Caco-2 (cell line): ENCODE measurements around the gene PODXL2. TPM values are rescaled to one million over a fixed set of nuclear protein-coding genes. Genes with fewer than 3 reads are reported as not detected.

ENCODE experiments used
- BruUV-seq: library from RNA; stranded (reverse); fragments of 400-500 nt; replicated peaks from 2 replicates; lab custom pipeline; 2021; lab: Mats Ljungman, UMichigan
- CTCF ChIA-PET: fragments of 300-600 bp; sonication (Branson Sonifier 250); formaldehyde crosslinking; loops from one replicate; lab custom pipeline; 2022; ENCODE audit warnings: antibody characterized with exemption; lab: Charles Lee
- POLR2A ChIA-PET: fragments of 300-600 bp; sonication (Branson Sonifier 250); formaldehyde crosslinking; loops from one replicate; lab custom pipeline; 2022; ENCODE audit warnings: antibody characterized with exemption; lab: Charles Lee
- DNase-seq, 2 experiments: peaks; one replicate each; pipeline versions ENCODE4 v3.0.0 to v3.0.0-alpha.2; 2020 to 2022
- H3K27me3 ChIP-seq: replicated peaks from 2 replicates; pipeline ENCODE4 v1.6.0; 2011; ENCODE audit warnings: low read length; ENCODE audit not compliant: control insufficient read depth, insufficient read depth
- H3K36me3 ChIP-seq: 2 replicates; pipeline ENCODE4 v1.5.1; 2011; ENCODE audit warnings: low read length; ENCODE audit not compliant: control insufficient read depth, insufficient read depth
- H3K4me1 ChIP-seq: fragments of 250-450 bp; sonication (Bioruptor Pico); 2 replicates; pipeline ENCODE4 v1.5.1; 2020; ENCODE audit warnings: mild to moderate bottlenecking
- H3K4me3 ChIP-seq: 2 replicates; pipeline ENCODE4 v1.5.1; 2011; ENCODE audit warnings: low read depth, mild to moderate bottlenecking, control low read depth, low read length
- H3K9me3 ChIP-seq: fragments of 250-450 bp; sonication (Bioruptor Pico); 2 replicates; pipeline ENCODE4 v1.5.1; 2020; ENCODE audit warnings: mild to moderate bottlenecking, moderate library complexity
- H3K27ac Mint-ChIP-seq: one replicate; pipeline ENCODE4 v1.8.0; 2022; ENCODE audit warnings: mixed read lengths; ENCODE audit not compliant: unreplicated experiment
- H3K27me3 Mint-ChIP-seq: one replicate; pipeline ENCODE4 v1.8.0; 2022; ENCODE audit warnings: mixed read lengths; ENCODE audit not compliant: insufficient read depth, unreplicated experiment
- H3K36me3 Mint-ChIP-seq: one replicate; pipeline ENCODE4 v1.8.0; 2022; ENCODE audit warnings: mild to moderate bottlenecking, mixed read lengths; ENCODE audit not compliant: insufficient read depth, unreplicated experiment
- H3K4me1 Mint-ChIP-seq: one replicate; pipeline ENCODE4 v1.8.0; 2022; ENCODE audit warnings: low read depth, mixed read lengths; ENCODE audit not compliant: unreplicated experiment
- H3K4me3 Mint-ChIP-seq: one replicate; pipeline ENCODE4 v1.8.0; 2022; ENCODE audit warnings: mild to moderate bottlenecking, moderate library complexity, mixed read lengths; ENCODE audit not compliant: unreplicated experiment
- H3K9me3 Mint-ChIP-seq: one replicate; pipeline ENCODE4 v1.8.0; 2022; ENCODE audit warnings: mixed read lengths; ENCODE audit not compliant: unreplicated experiment
- CTCF ChIP-seq, 2 experiments: fragments of 200-600 bp in 1 of 2; IDR thresholded peaks; 1 replicate in 1 of 2; 2 replicates in 1 of 2; pipeline versions ENCODE4 v1.5.1 to v1.8.0; 2011 to 2022; ENCODE audit warnings: antibody characterized with exemption in 1 of 2, control low read depth in 1 of 2, inconsistent platforms in 1 of 2, low read depth in 1 of 2, low read length in 1 of 2, mild to moderate bottlenecking in 1 of 2, moderate library complexity in 1 of 2; ENCODE audit not compliant: insufficient read depth in 1 of 2, severe bottlenecking in 1 of 2, unreplicated experiment in 1 of 2
- intact Hi-C: fragments of 100-400 bp; cut with micrococcal nuclease; formaldehyde crosslinking; loops from one replicate; pipeline ENCODE4 v1.10.0; 2022; ENCODE audit not compliant: unreplicated experiment
- total RNA-seq: library from RNA; stranded (reverse); gene quantifications from 2 replicates; pipeline ENCODE4 v1.2.3, GENCODE V29; 2022

Gene PODXL2
- total RNA-seq, 1 experiment from 2014 or later = 39.1 TPM

DNA sequence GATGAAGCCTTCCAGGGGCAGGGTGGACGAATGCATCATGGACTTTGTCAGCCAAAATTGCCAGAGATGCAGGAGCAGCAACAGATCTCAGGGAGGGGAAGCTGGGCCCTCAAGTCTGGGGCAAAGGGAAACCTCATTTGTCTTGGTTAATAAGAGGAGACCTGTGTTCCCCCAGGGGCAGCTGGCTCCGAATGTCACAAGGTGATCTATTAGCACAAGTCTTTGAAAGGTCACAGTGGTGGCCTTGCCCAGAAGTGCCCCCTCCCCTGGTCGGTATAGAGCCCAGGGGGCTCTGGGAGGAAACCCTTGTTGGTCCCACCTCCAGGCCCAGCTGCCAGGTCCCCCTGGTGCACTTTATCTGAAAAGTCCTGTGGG lies 89.9 kb downstream of the PODXL2 start:
- no TSS peak for BruUV-seq
- Histone ChIP-seq H3K27me3 (no peaks in the 10 kb centered on the region), H3K4me1 (no peaks in the 10 kb centered on the region), H3K36me3 (no peaks in the 10 kb centered on the region), H3K9me3 (no peaks in the 10 kb centered on the region), H3K4me3 (no peak overlapping the region)
- no peak overlapping the region for H3K27ac Mint-ChIP-seq
- no peak for DNase-seq
- ChIA-PET CTCF (no interaction called here), POLR2A (no interaction called here)
- no peaks in the 10 kb centered on the region for H3K36me3 Mint-ChIP-seq
- H3K4me1 Mint-ChIP-seq = no peaks in the 10 kb centered on the region
- H3K9me3 Mint-ChIP-seq = no peaks in the 10 kb centered on the region
- no peak overlapping the region for H3K4me3 Mint-ChIP-seq
- TF ChIP-seq CTCF (IDR thresholded peaks at IDR 0.05; ENCODE audit: insufficient read depth in 1 of 2, low read depth in 1 of 2, low read length in 1 of 2, severe bottlenecking in 1 of 2, unreplicated experiment in 1 of 2) = no peak
- intact Hi-C loops = no loop called here
- no peaks in the 10 kb centered on the region for H3K27me3 Mint-ChIP-seq

- POLR2A ChIA-PET = no interaction called here
- TF ChIP-seq CTCF (IDR thresholded peaks at IDR 0.05; ENCODE audit: insufficient read depth in 1 of 2, low read depth in 1 of 2, low read length in 1 of 2, severe bottlenecking in 1 of 2, unreplicated experiment in 1 of 2) = no peak
- BruUV-seq = no TSS peak
- H3K4me1 Mint-ChIP-seq = no peaks in the 10 kb centered on the region
- no peaks in the 10 kb centered on the region for H3K27me3 Mint-ChIP-seq
- H3K27me3 ChIP-seq = no peaks in the 10 kb centered on the region
- DNase-seq = no peak
- CTCF ChIA-PET = no interaction called here
- H3K4me3 ChIP-seq = no peak overlapping the region
- intact Hi-C loops = no loop called here
- H3K4me3 Mint-ChIP-seq = no peak overlapping the region
- H3K36me3 Mint-ChIP-seq = no peaks in the 10 kb centered on the region
- H3K36me3 ChIP-seq = no peaks in the 10 kb centered on the region
- H3K9me3 ChIP-seq = no peaks in the 10 kb centered on the region
- H3K9me3 Mint-ChIP-seq = no peaks in the 10 kb centered on the region
- no peak overlapping the region for H3K27ac Mint-ChIP-seq
- H3K4me1 ChIP-seq = no peaks in the 10 kb centered on the region
These were observed 90.4 kb downstream of the PODXL2 start for GRCh38 chr3:127719369-127719768.

DNA sequence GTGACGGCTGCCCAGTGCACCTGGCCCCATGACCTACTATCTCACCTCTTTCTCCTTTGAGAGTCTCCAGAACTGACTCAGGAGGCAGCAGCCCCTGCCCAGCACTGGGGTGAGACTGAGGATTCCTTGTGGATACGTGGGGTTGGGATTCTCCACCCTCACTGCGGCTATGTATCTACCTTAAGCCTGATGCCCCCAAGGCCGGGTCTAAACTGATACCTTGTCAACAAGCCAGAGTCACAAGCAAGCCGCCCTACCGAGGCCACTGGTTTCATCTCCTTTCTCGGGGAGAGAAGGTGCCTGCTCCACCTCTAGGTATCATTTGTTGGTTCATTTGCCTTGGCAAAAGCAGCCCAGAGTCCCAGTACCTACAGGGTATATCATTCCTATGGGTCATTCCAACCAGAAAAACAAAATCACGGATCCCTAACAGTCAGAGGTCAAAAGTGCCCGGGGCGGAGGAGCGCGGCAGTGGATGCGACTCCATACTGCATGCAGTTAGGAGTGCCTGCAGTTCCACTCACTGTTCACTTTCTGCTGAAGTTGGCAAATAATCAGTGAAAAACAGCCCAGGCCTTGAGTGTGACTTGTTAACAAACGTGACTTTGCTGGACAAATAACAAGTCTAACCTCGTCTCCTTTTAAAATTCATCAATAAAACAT lies 91.3 kb downstream of the PODXL2 start:
- intact Hi-C loops = no loop called here
- Histone ChIP-seq H3K27me3 (no peaks in the 10 kb centered on the region), H3K4me3 (no peak overlapping the region), H3K36me3 (no peaks in the 10 kb centered on the region), H3K9me3 (no peaks in the 10 kb centered on the region), H3K4me1 (no peaks in the 10 kb centered on the region)
- ChIA-PET POLR2A (no interaction called here), CTCF (no interaction called here)
- Mint-ChIP-seq H3K4me1 (no peaks in the 10 kb centered on the region), H3K27me3 (no peaks in the 10 kb centered on the region), H3K27ac (no peak overlapping the region), H3K4me3 (no peak overlapping the region), H3K9me3 (peaks cover under 1% of the 10 kb centered on the region), H3K36me3 (no peaks in the 10 kb centered on the region)
- DNase-seq = no peak
- TF ChIP-seq CTCF (IDR thresholded peaks at IDR 0.05; ENCODE audit: insufficient read depth in 1 of 2, low read depth in 1 of 2, low read length in 1 of 2, severe bottlenecking in 1 of 2, unreplicated experiment in 1 of 2) = no peak
- BruUV-seq = no TSS peak
